GM06990 (cell line): ENCODE results near the gene TRAPPC3L.

Source experiments
- DNase-seq: peaks from one replicate; pipeline ENCODE4 v3.0.0-alpha.2; 2011; ENCODE audit not compliant: insufficient read length; ENCODE audit errors: extremely low read depth
- H3K27me3 ChIP-seq: replicated peaks from 2 replicates; pipeline ENCODE4 v1.6.0; 2011; ENCODE audit warnings: low read length; ENCODE audit not compliant: control insufficient read depth, insufficient read depth
- H3K36me3 ChIP-seq: 2 replicates; pipeline ENCODE4 v1.5.1; 2011; ENCODE audit warnings: low read length; ENCODE audit not compliant: control insufficient read depth, insufficient read depth
- H3K4me3 ChIP-seq: replicated peaks from 2 replicates; pipeline ENCODE4 v1.5.1; 2011; ENCODE audit warnings: low read depth, mild to moderate bottlenecking, control low read depth, low read length
- TF ChIP-seq, protein P1 (sequence below): IDR thresholded peaks from 2 replicates; pipeline ENCODE4 v1.5.1; 2011; ENCODE audit warnings: low read length, control low read depth, mild to moderate bottlenecking, inconsistent platforms; ENCODE audit not compliant: insufficient read depth, poor library complexity, severe bottlenecking

The TRAPPC3L gene

GRCh38 chr6:116468293-116468692, 77.2 kb downstream of the TRAPPC3L start:
- H3K36me3 ChIP-seq = no peaks in the 10 kb centered on the region
- TF ChIP-seq, protein P1, sequence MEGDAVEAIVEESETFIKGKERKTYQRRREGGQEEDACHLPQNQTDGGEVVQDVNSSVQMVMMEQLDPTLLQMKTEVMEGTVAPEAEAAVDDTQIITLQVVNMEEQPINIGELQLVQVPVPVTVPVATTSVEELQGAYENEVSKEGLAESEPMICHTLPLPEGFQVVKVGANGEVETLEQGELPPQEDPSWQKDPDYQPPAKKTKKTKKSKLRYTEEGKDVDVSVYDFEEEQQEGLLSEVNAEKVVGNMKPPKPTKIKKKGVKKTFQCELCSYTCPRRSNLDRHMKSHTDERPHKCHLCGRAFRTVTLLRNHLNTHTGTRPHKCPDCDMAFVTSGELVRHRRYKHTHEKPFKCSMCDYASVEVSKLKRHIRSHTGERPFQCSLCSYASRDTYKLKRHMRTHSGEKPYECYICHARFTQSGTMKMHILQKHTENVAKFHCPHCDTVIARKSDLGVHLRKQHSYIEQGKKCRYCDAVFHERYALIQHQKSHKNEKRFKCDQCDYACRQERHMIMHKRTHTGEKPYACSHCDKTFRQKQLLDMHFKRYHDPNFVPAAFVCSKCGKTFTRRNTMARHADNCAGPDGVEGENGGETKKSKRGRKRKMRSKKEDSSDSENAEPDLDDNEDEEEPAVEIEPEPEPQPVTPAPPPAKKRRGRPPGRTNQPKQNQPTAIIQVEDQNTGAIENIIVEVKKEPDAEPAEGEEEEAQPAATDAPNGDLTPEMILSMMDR = no peak
- no peak overlapping the region for H3K4me3 ChIP-seq
- DNase-seq = no peak
- H3K27me3 ChIP-seq = no peaks in the 10 kb centered on the region

DNA sequence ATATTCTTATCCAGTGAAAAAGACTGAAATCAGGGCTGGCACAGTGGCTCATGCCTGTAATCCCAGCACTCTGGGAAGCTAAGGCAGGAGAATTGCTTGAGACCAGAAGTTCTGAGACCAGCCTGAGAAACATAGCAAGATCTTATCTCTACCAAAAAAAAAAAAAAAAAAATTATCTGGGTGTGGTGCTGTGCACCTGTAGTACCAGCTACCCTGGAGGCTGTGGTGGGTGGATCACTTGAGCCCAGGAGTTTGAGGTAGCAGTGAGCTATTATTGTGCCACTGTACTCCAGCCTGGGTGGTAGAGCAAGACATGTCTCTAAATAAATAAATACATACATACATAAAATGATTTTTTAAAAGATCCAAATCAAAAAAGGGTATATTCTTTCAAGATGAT, 78.0 kb downstream of the TRAPPC3L start:
- no peaks in the 10 kb centered on the region for H3K36me3 ChIP-seq
- DNase-seq = no peak

DNA sequence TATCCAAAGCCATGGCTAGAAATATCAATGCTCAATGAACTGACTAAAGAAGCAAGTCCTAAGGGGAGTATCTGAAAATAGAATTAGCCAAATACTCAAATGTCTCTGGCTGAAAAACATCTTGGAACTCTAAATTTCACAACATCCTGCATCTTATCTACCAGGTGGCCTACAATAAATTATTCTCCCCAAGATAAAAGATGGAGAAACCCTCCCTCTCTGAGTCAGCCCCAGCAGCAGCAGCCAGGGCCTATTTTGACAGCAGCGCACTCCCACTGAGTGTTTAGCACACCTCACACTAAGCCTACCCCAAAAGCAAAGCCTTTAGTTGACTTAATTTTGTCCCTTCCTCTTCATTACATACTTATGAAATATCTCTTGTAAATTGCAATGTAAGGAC, 78.4 kb downstream of the TRAPPC3L start:
- H3K27me3 ChIP-seq = no peaks in the 10 kb centered on the region
- TF ChIP-seq, protein P1 = no peak
- no peak overlapping the region for H3K4me3 ChIP-seq
- no peaks in the 10 kb centered on the region for H3K36me3 ChIP-seq
- DNase-seq = no peak

More for the DNA sequence above, 78.0 kb downstream of the TRAPPC3L start:
- Histone ChIP-seq H3K27me3 (no peaks in the 10 kb centered on the region), H3K4me3 (no peak overlapping the region)
- TF ChIP-seq, protein P1 = no peak

DNA sequence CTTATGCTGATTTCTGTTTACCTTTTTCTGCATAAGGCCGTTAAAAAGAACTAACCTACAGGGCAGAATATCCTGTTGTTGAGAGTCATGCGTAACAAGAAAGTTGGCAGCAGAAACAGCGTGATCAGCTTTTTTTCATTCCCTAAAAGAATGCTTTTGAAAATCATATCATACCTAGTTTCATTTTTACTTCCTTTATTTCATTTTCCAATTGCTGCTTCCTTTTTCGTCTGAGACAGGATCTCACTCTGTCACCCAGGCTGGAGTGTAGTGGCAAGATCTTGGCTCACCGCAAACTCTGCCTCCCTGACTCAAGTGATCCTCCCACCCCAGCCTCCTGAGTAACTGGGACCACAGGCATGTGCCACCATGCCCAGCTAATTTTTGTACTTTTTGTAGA, 80.2 kb downstream of the TRAPPC3L start:
- no peak for DNase-seq
- TF ChIP-seq, protein P1 = no peak
- Histone ChIP-seq H3K4me3 (no peak overlapping the region), H3K36me3 (no peaks in the 10 kb centered on the region), H3K27me3 (no peaks in the 10 kb centered on the region)

GRCh38 chr6:116463301-116463700, 82.2 kb downstream of the TRAPPC3L start:
- no peak for DNase-seq
- TF ChIP-seq, protein P1 = no peak
- no peaks in the 10 kb centered on the region for H3K36me3 ChIP-seq
- no peaks in the 10 kb centered on the region for H3K27me3 ChIP-seq
- no peak overlapping the region for H3K4me3 ChIP-seq
